ENCODE measurements around the gene HS6ST3. TPM values are rescaled to one million over a fixed set of nuclear protein-coding genes. Genes with fewer than 3 reads are reported as not detected.

The HS6ST3 gene
- total RNA-seq, 4 donors from 2014 or later, result 0.97 to 2.2 (median 2.0) TPM

DNA sequence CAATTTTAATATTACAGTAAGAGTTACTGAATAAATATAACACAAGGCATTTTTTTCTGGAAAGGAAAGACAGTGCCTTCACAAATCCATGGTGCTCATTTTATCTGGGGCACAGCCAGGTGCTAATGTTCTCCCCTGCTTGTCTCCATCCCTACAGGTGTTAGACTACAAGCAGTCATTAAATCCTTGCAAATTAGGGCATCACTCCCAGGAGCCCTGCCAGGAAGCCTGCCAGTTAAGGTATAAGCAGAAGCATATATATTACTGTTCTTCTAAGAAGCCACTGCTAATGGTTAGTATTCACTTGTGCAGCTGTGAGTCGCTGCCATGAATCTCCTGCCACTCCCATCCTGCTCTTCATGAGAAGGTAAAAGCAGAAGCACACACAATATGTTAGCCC, 754.7 kb downstream of the HS6ST3 start:
- in situ Hi-C loops (cut with MboI; ENCODE audit: low sequenced_read_pairs in 4 of 4) (no loop called here), intact Hi-C loops (cut with DNase I; ENCODE audit: low total_unique reads) (no loop called here)
- TF ChIP-seq, protein P1, sequence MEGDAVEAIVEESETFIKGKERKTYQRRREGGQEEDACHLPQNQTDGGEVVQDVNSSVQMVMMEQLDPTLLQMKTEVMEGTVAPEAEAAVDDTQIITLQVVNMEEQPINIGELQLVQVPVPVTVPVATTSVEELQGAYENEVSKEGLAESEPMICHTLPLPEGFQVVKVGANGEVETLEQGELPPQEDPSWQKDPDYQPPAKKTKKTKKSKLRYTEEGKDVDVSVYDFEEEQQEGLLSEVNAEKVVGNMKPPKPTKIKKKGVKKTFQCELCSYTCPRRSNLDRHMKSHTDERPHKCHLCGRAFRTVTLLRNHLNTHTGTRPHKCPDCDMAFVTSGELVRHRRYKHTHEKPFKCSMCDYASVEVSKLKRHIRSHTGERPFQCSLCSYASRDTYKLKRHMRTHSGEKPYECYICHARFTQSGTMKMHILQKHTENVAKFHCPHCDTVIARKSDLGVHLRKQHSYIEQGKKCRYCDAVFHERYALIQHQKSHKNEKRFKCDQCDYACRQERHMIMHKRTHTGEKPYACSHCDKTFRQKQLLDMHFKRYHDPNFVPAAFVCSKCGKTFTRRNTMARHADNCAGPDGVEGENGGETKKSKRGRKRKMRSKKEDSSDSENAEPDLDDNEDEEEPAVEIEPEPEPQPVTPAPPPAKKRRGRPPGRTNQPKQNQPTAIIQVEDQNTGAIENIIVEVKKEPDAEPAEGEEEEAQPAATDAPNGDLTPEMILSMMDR (IDR thresholded peaks at IDR 0.05 in 4 of 5, conservative IDR thresholded peaks at IDR 0.05 in 1 of 5), result no peak
- TF ChIP-seq POLR2A (IDR thresholded peaks at IDR 0.05), result no peak
- DNase-seq (no peak), ATAC-seq (no peak)
- H3K4me3 ChIP-seq, result no peak overlapping the region
- no peaks in the 10 kb centered on the region for H3K4me1 ChIP-seq
- no peak overlapping the region for H3K27ac ChIP-seq
- no peaks in the 10 kb centered on the region for H3K27me3 ChIP-seq
- H3K9me3 ChIP-seq, result no peaks in the 10 kb centered on the region
- H3K36me3 ChIP-seq, result no peaks in the 10 kb centered on the region

GRCh38 chr13:96848286-96848685, 758.4 kb downstream of the HS6ST3 start:
- Histone ChIP-seq H3K9me3 (no peaks in the 10 kb centered on the region), H3K36me3 (no peaks in the 10 kb centered on the region), H3K4me3 (no peak overlapping the region), H3K4me1 (no peaks in the 10 kb centered on the region), H3K27ac (no peak overlapping the region), H3K27me3 (no peaks in the 10 kb centered on the region)
- DNase-seq (no peak), ATAC-seq (no peak)
- TF ChIP-seq, protein P1 (IDR thresholded peaks at IDR 0.05 in 4 of 5, conservative IDR thresholded peaks at IDR 0.05 in 1 of 5), result no peak
- no peak for TF ChIP-seq POLR2A (IDR thresholded peaks at IDR 0.05)
- in situ Hi-C loops (cut with MboI; ENCODE audit: low sequenced_read_pairs in 4 of 4), result no loop called here
- intact Hi-C loops (cut with DNase I; ENCODE audit: low total_unique reads), result no loop called here

DNA sequence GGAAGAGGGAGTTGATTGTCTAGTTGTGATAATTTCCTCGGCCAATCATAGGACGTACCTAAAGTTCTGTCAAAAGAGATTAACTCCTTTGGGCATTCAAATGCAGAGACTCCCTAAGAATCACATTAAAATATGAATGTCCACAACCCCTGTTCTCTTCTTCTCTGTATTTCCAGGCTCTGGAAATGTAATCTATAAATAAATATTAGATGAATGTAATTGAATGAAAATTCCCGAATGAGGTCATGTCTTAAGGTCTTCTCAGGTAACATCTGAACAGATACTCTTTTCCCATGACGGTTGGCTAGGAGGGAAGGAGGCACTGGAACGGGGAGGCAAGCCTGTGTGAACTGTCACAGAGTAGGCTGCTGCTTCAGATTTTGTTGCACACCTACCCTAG, 759.2 kb downstream of the HS6ST3 start:
- ATAC-seq (no peak), DNase-seq (no peak)
- Histone ChIP-seq H3K27me3 (no peaks in the 10 kb centered on the region), H3K27ac (no peak overlapping the region), H3K36me3 (no peaks in the 10 kb centered on the region), H3K4me3 (no peak overlapping the region), H3K9me3 (no peaks in the 10 kb centered on the region), H3K4me1 (no peaks in the 10 kb centered on the region)
- no peak for TF ChIP-seq POLR2A (IDR thresholded peaks at IDR 0.05)
- TF ChIP-seq, protein P1 (IDR thresholded peaks at IDR 0.05 in 4 of 5, conservative IDR thresholded peaks at IDR 0.05 in 1 of 5), result no peak
- intact Hi-C loops (cut with DNase I; ENCODE audit: low total_unique reads), result no loop called here
- in situ Hi-C loops (cut with MboI; ENCODE audit: low sequenced_read_pairs in 4 of 4), result no loop called here

DNA sequence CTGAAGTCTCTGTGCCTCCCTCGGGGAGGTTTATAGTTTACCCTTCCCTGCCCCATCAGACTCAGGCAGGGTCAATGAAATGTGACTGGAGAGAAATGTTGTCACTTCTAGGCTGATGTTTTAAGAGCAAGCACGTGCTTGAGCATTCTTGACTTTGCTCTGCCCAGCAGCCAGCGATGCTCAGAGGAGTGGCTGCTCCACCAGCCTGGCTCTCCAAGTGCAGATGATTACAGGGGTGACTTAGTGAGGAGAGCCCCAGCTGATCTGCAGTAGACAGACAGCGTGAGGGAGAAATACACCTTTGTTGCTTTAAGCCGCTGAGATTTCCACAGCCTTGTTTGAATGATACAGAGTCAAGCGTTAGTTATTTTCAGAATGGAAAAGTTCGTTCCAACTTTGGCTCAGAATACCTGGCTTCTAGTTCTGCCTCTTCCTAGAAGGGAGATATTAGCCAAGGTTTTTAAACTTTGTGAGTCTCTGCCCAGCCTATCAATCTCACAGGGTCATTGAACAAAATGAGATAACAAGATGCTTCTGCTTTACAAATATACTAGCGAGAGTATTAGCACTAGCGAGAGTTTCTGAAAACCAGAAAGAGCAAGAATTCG, 760.7 kb downstream of the HS6ST3 start:
- no peaks in the 10 kb centered on the region for H3K36me3 ChIP-seq
- TF ChIP-seq POLR2A (IDR thresholded peaks at IDR 0.05), result no peak
- TF ChIP-seq, protein P1 (IDR thresholded peaks at IDR 0.05 in 4 of 5, conservative IDR thresholded peaks at IDR 0.05 in 1 of 5), result no peak

More for the DNA sequence above, 760.7 kb downstream of the HS6ST3 start:
- DNase-seq (no peak), ATAC-seq (no peak)
- no peaks in the 10 kb centered on the region for H3K4me1 ChIP-seq
- H3K27me3 ChIP-seq, result no peaks in the 10 kb centered on the region
- intact Hi-C loops (cut with DNase I; ENCODE audit: low total_unique reads), result no loop called here
- H3K9me3 ChIP-seq, result no peaks in the 10 kb centered on the region
- in situ Hi-C loops (cut with MboI; ENCODE audit: low sequenced_read_pairs in 4 of 4), result no loop called here
- no peak overlapping the region for H3K27ac ChIP-seq
- no peak overlapping the region for H3K4me3 ChIP-seq
